HG03520 (cell line): Measurements from ENCODE around the gene CSTF2.
"Not testable (repeated sequence)": the region's sequence is repeated elsewhere in the genome, so short reads cannot be mapped to it uniquely, and the experiment has no call there.

Source experiments
- ATAC-seq: cut with Tn5 transposase; IDR thresholded peaks from one replicate; pipeline ENCODE4 v1.9.1; 2021; ENCODE audit warnings: mild to moderate bottlenecking, moderate library complexity; ENCODE audit not compliant: unreplicated experiment

CSTF2 gene

DNA sequence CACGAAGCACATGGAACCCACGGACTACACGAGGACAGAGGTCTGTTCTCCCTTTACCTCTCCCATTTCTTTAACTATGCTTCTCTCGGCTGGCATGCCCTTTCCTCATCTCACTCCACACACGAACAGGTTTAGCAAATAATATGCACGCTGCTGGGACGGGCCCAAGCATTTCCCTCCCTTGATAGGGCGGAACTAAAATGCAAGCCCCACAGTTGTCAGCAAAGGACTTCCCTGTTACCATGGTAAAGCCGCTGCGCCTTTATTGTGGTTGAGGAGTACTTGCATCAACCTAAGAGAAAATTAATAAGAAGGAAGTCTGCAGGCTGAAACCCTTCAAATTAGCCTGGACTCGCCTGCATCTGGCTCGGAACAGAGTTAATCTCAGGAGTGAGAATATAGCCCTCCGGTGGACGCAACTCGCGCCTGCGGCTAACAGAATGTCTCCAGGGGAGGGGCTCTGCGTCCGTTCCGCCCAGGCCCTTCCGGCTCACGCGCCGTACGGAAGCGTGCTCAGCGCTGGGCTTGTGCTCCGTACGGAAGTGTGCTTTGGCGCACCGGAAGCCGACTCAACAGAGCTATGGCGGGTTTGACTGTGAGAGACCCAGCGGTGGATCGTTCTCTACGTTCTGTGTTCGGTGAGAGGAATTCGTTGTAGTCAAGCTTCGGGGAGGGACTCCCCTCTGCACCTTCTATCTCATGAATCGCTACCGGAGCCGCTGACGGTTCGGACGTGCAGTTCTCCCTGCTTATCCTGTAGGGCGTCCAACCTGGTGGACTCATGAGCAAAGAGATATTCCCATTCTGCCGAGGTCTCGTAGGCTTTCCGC, at the start of gene CSTF2:
TSS of gene CSTF2 (plus strand) at position 555 of the 830 bp plus-strand sequence. CDS start at position 581, 26 bp downstream.
- ATAC-seq: peak; percentile 100

- not testable (repeated sequence) for ATAC-seq
Observed at GRCh38 chrX:100796371-100796770, 23.8 kb upstream of the CSTF2 start.

- ATAC-seq: no peak
Observed at GRCh38 chrX:100797359-100797758, 22.8 kb upstream of the CSTF2 start.

DNA sequence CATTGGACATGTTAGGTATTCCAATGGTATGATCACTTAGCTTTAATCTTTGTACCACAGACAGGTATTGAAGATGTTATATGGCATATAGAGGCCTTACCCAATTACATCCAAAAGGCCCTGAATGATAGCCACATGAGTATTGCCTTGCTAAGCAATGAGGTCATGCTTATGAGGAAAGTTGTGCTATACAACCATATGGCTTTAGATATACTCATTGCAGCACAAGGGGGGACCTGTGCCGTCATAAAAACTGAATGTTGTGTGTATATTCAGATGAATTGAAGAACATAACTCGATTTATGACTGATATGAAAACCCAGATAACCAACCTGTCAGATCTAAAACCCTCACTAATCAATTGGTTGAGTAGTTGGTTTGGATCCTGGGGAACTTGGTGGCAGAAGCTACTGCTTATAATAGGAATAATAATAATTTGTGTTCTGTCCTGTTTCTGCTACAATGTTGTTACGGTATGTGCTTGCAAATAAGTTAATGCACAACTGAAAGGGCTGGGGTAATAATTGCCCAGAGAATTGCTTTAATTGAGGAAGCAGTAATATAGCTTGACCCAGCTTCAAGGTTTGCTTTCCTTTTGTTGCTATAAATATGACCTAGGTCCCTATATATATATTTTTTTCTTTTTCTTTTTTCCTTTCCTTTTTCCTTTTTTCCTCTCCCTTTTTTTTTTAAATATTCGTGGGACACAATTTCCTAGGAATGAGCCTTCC, 21.5 kb upstream of the CSTF2 start:
- no peak for ATAC-seq

DNA sequence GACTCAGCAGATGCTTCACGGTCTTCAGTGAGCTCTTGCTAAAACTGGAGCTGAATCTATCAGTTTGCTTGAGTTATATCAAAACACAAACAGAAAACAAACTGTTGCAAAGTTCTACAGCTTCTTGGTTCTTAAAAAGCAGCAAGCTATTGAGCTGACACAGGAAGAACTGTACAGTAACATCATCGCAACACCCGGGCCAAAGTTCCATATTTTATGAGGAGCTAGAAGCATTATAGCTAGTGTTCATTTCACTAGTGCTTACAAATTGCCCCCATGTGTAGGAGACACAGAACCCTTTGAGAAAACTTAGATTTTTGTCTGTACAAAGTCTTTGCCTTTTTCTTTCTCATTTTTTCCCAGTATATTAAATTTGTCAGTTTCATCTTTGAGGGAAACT, 17.3 kb upstream of the CSTF2 start:
- ATAC-seq: no peak

DNA sequence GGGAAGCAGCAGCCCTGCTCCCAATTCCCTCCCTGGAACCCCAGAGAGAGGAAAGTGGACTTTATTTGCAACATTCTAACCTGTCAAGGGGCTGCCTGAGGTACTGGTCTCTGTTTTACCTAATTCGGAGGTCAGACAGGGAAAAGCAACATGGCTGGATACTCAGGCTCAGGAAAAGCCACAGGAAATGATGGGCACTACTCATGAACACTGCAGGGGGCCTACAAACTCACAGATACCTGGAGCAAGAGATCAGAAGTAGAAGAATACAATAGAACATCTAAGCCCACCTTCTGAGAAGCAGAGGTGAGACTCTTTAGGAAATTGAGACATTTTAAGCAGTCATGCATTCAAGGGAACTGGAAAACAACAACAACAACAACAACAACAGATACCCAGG, 15.4 kb upstream of the CSTF2 start:
- no peak for ATAC-seq

GRCh38 chrX:100808265-100808664, 11.9 kb upstream of the CSTF2 start:
- not testable (repeated sequence) for ATAC-seq

- no peak for ATAC-seq
Observed at GRCh38 chrX:100812216-100813158, 7.7 kb upstream of the CSTF2 start.

DNA sequence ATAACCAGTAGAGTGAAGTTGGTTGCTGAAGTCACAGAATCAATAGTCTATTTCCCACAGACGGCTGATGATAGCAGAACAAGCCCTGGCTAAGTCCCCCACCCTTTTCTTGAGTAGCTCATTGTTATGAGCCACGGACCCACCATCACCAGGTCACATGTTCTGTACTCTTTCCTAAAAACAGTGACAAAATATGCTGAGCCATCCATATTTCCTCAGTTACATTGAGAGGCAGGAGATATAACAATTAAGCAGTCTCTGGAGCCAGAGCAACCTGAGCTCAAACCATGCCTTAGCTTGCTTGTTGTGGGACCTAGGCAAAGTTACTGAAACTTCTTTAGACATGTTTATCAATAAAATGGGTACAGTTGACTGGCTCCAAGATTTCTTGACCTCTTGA, 2.9 kb upstream of the CSTF2 start:
- ATAC-seq: no peak

GRCh38 chrX:100819534-100819836, 706 bp upstream of the CSTF2 start:
- ATAC-seq: no peak

GRCh38 chrX:100829730-100830129, 9.5 kb downstream of the CSTF2 start:
- peak; percentile 66 for ATAC-seq

DNA sequence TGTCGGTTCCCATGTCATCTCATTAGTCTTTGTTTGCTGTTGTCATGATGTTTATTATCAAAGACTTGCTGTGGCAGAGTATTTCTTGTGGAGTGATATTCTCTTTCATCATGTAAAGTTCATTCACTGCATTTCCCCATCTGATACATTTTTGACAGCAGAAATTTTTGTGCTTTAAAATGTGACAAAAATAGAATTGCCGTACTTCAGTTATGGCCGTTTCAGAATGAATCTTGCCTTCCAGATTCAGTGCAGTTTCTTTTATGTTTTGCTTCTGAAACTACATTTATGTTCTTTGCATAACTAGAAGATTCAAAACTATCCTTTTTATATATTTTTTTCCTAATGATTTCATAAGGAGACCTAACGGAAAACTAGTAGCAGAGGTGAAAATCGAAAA, 10.0 kb downstream of the CSTF2 start:
- ATAC-seq: no peak

DNA sequence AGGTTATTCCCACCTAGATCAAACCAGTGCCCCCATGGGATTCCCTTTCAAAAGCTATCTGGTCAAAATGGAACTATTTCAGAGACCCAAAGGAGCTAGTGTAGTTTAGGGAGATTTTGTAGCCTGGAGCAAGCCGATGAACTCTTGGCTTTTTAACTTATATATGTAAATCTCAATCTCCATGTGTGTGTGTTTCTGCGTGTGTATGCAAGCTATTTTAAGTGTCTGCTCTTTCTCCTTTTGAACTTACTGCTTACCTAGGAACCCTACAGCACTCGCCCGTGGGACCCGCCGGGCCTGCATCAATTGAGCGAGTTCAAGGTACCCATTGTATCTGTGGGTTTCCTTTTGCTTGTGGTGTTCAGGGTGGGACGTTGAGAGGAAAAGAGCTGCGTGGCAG, 10.4 kb downstream of the CSTF2 start:
- ATAC-seq: no peak

GRCh38 chrX:100831219-100831946, 11.2 kb downstream of the CSTF2 start:
- ATAC-seq: no peak

DNA sequence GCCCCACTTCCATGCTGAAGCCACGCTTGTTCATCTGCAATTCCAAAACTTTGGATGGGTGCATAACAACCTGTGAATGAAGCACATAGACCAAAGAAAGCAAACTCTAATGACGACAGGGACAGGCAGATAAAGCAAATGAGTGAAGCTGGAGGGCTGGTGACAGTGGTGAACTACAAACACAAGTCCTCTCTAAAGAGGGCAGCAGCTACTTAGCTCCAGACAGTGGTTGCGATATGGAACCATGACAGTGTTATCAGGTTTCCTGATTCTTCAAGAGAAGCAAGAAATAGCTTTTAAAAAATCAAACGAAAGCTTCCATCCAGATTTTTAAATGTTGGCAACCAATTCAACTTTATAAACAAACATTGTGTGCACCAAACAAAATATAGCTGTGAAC, 30.1 kb downstream of the CSTF2 start:
- ATAC-seq: no peak

GRCh38 chrX:100852810-100853209, 32.6 kb downstream of the CSTF2 start:
- no peak for ATAC-seq

- no peak for ATAC-seq
Observed at GRCh38 chrX:100863326-100863864, 43.2 kb downstream of the CSTF2 start.

GRCh38 chrX:100864657-100865391, 44.6 kb downstream of the CSTF2 start:
- ATAC-seq: no peak

- no peak for ATAC-seq
Observed at GRCh38 chrX:100868273-100868672, 48.1 kb downstream of the CSTF2 start.

GRCh38 chrX:100870527-100870926, 50.3 kb downstream of the CSTF2 start:
- no peak for ATAC-seq
